Thyroid gland (tissue), 4 donors: ENCODE data around the gene ADAMTS9. TPM values are rescaled to one million over a fixed set of nuclear protein-coding genes. Genes with fewer than 3 reads are reported as not detected.

Experiments used
- DNase-seq, 2 donors: peaks; one replicate each; pipeline ENCODE4 v3.0.0-alpha.2; 2019
- H3K27ac ChIP-seq, 3 donors: fragments of 200-600 bp; sonication (generic); 1 replicate in 2 of 3; 2 replicates in 1 of 3; pipeline ENCODE4 v1.5.1; 2016 to 2019; ENCODE audit warnings: mild to moderate bottlenecking in 1 of 3, moderate library complexity in 1 of 3
- H3K27me3 ChIP-seq: fragments of 200-600 bp; sonication (generic); one replicate; pipeline ENCODE4 v1.5.1; 2019
- H3K36me3 ChIP-seq, 2 donors: fragments of 200-600 bp; sonication (generic); one replicate each; pipeline ENCODE4 v1.5.1; 2016 to 2019
- H3K4me1 ChIP-seq, 2 donors: fragments of 200-600 bp; sonication (generic); one replicate each; pipeline ENCODE4 v1.5.1; 2017 to 2019
- H3K4me3 ChIP-seq, 3 donors: fragments of 200-600 bp; sonication (generic); replicated peaks in 1 of 3; 1 replicate in 2 of 3; 2 replicates in 1 of 3; pipeline ENCODE4 v1.5.1; 2016; ENCODE audit warnings: mild to moderate bottlenecking in 1 of 3
- H3K9me3 ChIP-seq: fragments of 200-600 bp; sonication (generic); one replicate; pipeline ENCODE4 v1.5.1; 2017
- CTCF ChIP-seq, 6 experiments: fragments of 200-600 bp in 3 of 6; fragments of 450-650 bp in 3 of 6; sonication (generic) in 3 of 6; IDR thresholded peaks; one replicate each; pipeline ENCODE4 v1.5.1; 2016 to 2019; ENCODE audit warnings: antibody characterized with exemption in 6 of 6, mild to moderate bottlenecking in 2 of 6, inconsistent platforms in 1 of 6, moderate library complexity in 1 of 6
- POLR2A ChIP-seq, 2 donors: fragments of 450-650 bp; IDR thresholded peaks; one replicate each; pipeline ENCODE4 v1.6.1; 2017; ENCODE audit warnings: antibody characterized with exemption in 2 of 2, mild to moderate bottlenecking in 2 of 2, moderate library complexity in 1 of 2
- WGBS, 2 donors: methylation state at CpG; one replicate each; pipeline ENCODE4 v1.1.5; 2017; 5-methylcytosine and 5-hydroxymethylcytosine counted together
- intact Hi-C: fragments of 100-400 bp; cut with DNase I; formaldehyde crosslinking; loops from one replicate; pipeline ENCODE4 v1.15.1; 2023
- total RNA-seq, 4 donors: library from RNA; depleted of rRNA; stranded (reverse); fragments of >200 nt; gene quantifications; one replicate each; pipeline ENCODE4 v1.2.3, GENCODE V29; 2016

The ADAMTS9 gene
- total RNA-seq, 4 donors from 2014 or later = 20.2 to 142 (median 74.9) TPM

GRCh38 chr3:64612916-64613526 is 74.8 kb downstream of the ADAMTS9 start:
- intact Hi-C loops = no loop called here
- Histone ChIP-seq H3K4me3 (no peak overlapping the region), H3K36me3 (peaks cover 0 to 6% of the 10 kb centered on the region in 2 donors), H3K27ac (no peak overlapping the region), H3K27me3 (no peaks in the 10 kb centered on the region), H3K4me1 (no peaks in the 10 kb centered on the region), H3K9me3 (no peaks in the 10 kb centered on the region)
- no peak for DNase-seq
- TF ChIP-seq POLR2A (IDR thresholded peaks at IDR 0.05) (no peak), CTCF (IDR thresholded peaks at IDR 0.05) (no peak)
- WGBS, 2 donors = 69 to 72% methylated on average over 11 of the region's 11 CpGs

- H3K4me3 ChIP-seq = no peak overlapping the region
- WGBS, 2 donors = 71 to 76% methylated on average over 4 of the region's 4 CpGs
- peaks cover 0 to 6% of the 10 kb centered on the region in 2 donors for H3K36me3 ChIP-seq
- no peaks in the 10 kb centered on the region for H3K9me3 ChIP-seq
- H3K27me3 ChIP-seq = no peaks in the 10 kb centered on the region
- intact Hi-C loops = no loop called here
- H3K4me1 ChIP-seq = no peaks in the 10 kb centered on the region
- no peak for TF ChIP-seq POLR2A (IDR thresholded peaks at IDR 0.05)
- no peak for TF ChIP-seq CTCF (IDR thresholded peaks at IDR 0.05)
- no peak for DNase-seq
- no peak overlapping the region for H3K27ac ChIP-seq
Measured at GRCh38 chr3:64612082-64612860, 75.5 kb downstream of the ADAMTS9 start.

- Histone ChIP-seq H3K27ac (no peak overlapping the region), H3K4me1 (no peaks in the 10 kb centered on the region), H3K9me3 (no peaks in the 10 kb centered on the region), H3K36me3 (peaks cover 0 to 6% of the 10 kb centered on the region in 2 donors), H3K4me3 (no peak overlapping the region), H3K27me3 (no peaks in the 10 kb centered on the region)
- 94 to 96% methylated on average over 2 of the region's 2 CpGs for WGBS, 2 donors
- TF ChIP-seq POLR2A (IDR thresholded peaks at IDR 0.05) = no peak
- no peak for TF ChIP-seq CTCF (IDR thresholded peaks at IDR 0.05)
- no peak for DNase-seq
- intact Hi-C loops = no loop called here
Measured at GRCh38 chr3:64608741-64609140, 79.1 kb downstream of the ADAMTS9 start.

- no peaks in the 10 kb centered on the region for H3K27me3 ChIP-seq
- H3K36me3 ChIP-seq = peaks cover 0 to 3% of the 10 kb centered on the region in 2 donors
- TF ChIP-seq POLR2A (IDR thresholded peaks at IDR 0.05) = no peak
- no peak for TF ChIP-seq CTCF (IDR thresholded peaks at IDR 0.05)
- no peak for DNase-seq
- H3K9me3 ChIP-seq = no peaks in the 10 kb centered on the region
- no peaks in the 10 kb centered on the region for H3K4me1 ChIP-seq
- H3K27ac ChIP-seq = no peak overlapping the region
- intact Hi-C loops = no loop called here
- H3K4me3 ChIP-seq = no peak overlapping the region
- 95 to 100% methylated on average over 2 of the region's 2 CpGs for WGBS, 2 donors
Measured at GRCh38 chr3:64607032-64607551, 80.7 kb downstream of the ADAMTS9 start.

GRCh38 chr3:64604313-64604712 is 83.5 kb downstream of the ADAMTS9 start:
- H3K27me3 ChIP-seq = no peaks in the 10 kb centered on the region
- H3K9me3 ChIP-seq = no peaks in the 10 kb centered on the region
- no peak overlapping the region for H3K4me3 ChIP-seq
- no peak overlapping the region for H3K27ac ChIP-seq
- WGBS, 2 donors = 92% methylated on average over 3 of the region's 3 CpGs
- DNase-seq = no peak
- TF ChIP-seq POLR2A (IDR thresholded peaks at IDR 0.05) (no peak), CTCF (IDR thresholded peaks at IDR 0.05) (no peak)
- intact Hi-C loops = no loop called here
- no peaks in the 10 kb centered on the region for H3K4me1 ChIP-seq
- H3K36me3 ChIP-seq = peaks cover 0 to 6% of the 10 kb centered on the region in 2 donors
